ENCODE data around the gene DMBX1. TPM values are rescaled to one million over a fixed set of nuclear protein-coding genes. Genes with fewer than 3 reads are reported as not detected.

The DMBX1 gene
- total RNA-seq, 1 experiment from 2014 or later: not detected

DNA sequence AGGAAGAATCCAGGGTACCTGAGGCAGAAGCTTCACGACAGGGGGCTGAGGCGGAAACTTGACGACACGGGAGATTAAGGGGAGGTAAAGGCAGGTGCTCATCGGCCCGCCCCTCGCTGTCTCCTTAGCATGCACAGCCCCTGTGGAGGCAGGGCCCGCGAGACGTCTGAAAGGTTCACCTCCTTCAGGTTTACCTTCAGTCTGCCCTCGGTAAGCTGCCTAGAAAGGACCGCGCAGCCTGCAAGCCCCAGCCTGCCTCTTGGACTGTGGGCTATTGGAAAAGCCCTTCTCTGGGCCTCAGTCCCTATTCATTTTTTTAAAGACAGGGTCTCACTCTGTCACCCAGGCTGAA is 33.3 kb downstream of the DMBX1 start:
- peak overlapping the region; percentile 88 for H3K27ac Mint-ChIP-seq (ENCODE audit: low read depth, unreplicated experiment)
- POLR2A ChIA-PET: interaction anchor here (0.6 to 1.3 kb wide), 4 partner anchors 33 to 208 kb away, joined by 3 to 5 read pairs (median 4); partner anchors contain the start of gene DMBX1
- DNase-seq (ENCODE audit: unreplicated experiment): no peak

DNA sequence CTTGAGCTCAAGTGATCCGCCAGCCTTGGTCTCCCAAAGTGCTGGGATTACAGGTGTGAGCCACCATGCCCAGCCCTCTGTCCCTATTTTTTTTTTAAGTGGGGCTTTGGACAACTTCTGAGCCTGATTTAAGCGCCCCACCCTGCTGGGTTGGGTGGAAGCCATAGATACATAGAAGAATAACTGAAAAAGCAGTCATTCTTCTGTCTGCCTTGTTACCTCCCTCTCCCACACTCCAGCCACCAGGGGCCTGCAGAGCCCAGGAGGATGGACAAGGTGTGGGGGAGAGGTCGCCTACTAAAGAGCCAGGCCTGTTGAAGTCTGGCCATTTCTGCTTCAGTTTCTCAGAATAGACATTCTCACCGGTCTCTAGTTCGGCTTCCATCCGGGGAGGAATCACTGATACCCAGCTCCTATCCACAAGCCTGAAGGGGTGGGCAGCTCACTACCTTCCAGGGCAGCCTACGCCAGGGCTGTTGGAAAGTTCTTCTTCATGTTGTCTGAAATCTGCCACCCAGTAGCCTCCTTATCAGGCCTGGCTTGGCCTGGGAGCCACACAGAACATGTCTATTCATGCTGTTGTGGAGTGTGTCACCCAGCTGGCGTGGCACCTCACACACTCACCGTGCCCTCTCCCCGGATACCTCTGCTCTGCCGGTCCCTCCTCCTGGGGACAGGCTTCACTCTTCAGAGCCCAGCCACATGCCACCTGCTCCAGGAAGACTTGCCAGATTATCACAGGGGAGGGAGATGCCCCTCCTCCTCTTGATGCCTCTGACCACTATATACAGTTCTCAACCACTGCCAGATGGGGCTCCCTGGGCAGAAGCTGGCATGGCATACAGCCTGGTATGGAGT is 34.1 kb downstream of the DMBX1 start:
- peaks cover 6% of the 10 kb centered on the region for H3K27me3 Mint-ChIP-seq (ENCODE audit: insufficient read depth, unreplicated experiment)

More for the DNA sequence above, 33.3 kb downstream of the DMBX1 start:
- BruUV-seq (replicated peaks): no TSS peak
- intact Hi-C loops (cut with micrococcal nuclease): no loop called here
- Mint-ChIP-seq H3K9me3 (ENCODE audit: unreplicated experiment) (no peaks in the 10 kb centered on the region), H3K4me3 (ENCODE audit: unreplicated experiment) (peak overlapping the region; percentile 46), H3K27me3 (ENCODE audit: insufficient read depth, unreplicated experiment) (no peaks in the 10 kb centered on the region), H3K4me1 (ENCODE audit: insufficient read depth, unreplicated experiment) (peaks cover 38% of the 10 kb centered on the region), H3K36me3 (ENCODE audit: insufficient read depth, unreplicated experiment) (no peaks in the 10 kb centered on the region)
- CTCF ChIA-PET: interaction anchor here (0.7 to 4.3 kb wide), 6 partner anchors 10 to 190 kb away, joined by 3 to 41 read pairs (median 6); no protein-coding TSS in a partner anchor
- TF ChIP-seq, protein P1, sequence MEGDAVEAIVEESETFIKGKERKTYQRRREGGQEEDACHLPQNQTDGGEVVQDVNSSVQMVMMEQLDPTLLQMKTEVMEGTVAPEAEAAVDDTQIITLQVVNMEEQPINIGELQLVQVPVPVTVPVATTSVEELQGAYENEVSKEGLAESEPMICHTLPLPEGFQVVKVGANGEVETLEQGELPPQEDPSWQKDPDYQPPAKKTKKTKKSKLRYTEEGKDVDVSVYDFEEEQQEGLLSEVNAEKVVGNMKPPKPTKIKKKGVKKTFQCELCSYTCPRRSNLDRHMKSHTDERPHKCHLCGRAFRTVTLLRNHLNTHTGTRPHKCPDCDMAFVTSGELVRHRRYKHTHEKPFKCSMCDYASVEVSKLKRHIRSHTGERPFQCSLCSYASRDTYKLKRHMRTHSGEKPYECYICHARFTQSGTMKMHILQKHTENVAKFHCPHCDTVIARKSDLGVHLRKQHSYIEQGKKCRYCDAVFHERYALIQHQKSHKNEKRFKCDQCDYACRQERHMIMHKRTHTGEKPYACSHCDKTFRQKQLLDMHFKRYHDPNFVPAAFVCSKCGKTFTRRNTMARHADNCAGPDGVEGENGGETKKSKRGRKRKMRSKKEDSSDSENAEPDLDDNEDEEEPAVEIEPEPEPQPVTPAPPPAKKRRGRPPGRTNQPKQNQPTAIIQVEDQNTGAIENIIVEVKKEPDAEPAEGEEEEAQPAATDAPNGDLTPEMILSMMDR (IDR thresholded peaks at IDR 0.05; ENCODE audit: unreplicated experiment): no peak

DNA sequence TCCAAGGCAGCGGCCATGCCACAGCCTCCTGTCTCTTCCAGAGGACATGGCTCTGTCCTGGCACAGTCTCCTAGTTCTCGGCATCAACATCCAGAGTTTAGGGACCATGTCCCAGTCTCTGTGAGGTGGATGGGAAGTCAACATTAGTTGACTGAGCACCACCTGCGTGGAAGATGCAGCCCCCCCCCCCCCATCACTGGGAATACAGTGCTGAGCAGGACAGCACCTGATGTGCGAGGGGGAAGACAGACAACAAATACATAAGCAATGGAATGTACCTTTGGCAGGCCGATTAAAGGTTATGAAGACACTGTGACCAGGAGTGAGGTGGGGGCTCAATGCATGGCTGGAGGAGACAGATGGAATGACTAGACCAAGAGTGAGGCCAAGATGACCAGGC is 35.2 kb downstream of the DMBX1 start:
- Mint-ChIP-seq H3K36me3 (ENCODE audit: insufficient read depth, unreplicated experiment) (no peaks in the 10 kb centered on the region), H3K27me3 (ENCODE audit: insufficient read depth, unreplicated experiment) (peaks cover 14% of the 10 kb centered on the region), H3K9me3 (ENCODE audit: unreplicated experiment) (no peaks in the 10 kb centered on the region), H3K4me3 (ENCODE audit: unreplicated experiment) (no peak overlapping the region), H3K27ac (ENCODE audit: low read depth, unreplicated experiment) (no peak overlapping the region), H3K4me1 (ENCODE audit: insufficient read depth, unreplicated experiment) (peaks cover 39% of the 10 kb centered on the region)
- no peak for DNase-seq (ENCODE audit: unreplicated experiment)
- BruUV-seq (replicated peaks): no TSS peak
- ChIA-PET CTCF (interaction anchor here (0.6 to 6.6 kb wide), 6 partner anchors 10 to 110 kb away, joined by 3 to 223 read pairs (median 22); no protein-coding TSS in a partner anchor), POLR2A (interaction anchor here (0.6 to 0.8 kb wide), 2 partner anchors 49 to 184 kb away, joined by 3 read pairs; partner anchors contain the start of gene NSUN4)
- TF ChIP-seq, protein P1 (IDR thresholded peaks at IDR 0.05; ENCODE audit: unreplicated experiment): no peak
- intact Hi-C loops (cut with micrococcal nuclease): no loop called here

More for the DNA sequence above, 34.1 kb downstream of the DMBX1 start:
- H3K27ac Mint-ChIP-seq (ENCODE audit: low read depth, unreplicated experiment): no peak overlapping the region
- intact Hi-C loops (cut with micrococcal nuclease): no loop called here
- DNase-seq (ENCODE audit: unreplicated experiment): no peak
- CTCF ChIA-PET: interaction anchor here (0.6 to 4.3 kb wide), 8 partner anchors 11 to 109 kb away, joined by 3 to 41 read pairs (median 4); no protein-coding TSS in a partner anchor
- no peak overlapping the region for H3K4me3 Mint-ChIP-seq (ENCODE audit: unreplicated experiment)
- H3K9me3 Mint-ChIP-seq (ENCODE audit: unreplicated experiment): no peaks in the 10 kb centered on the region
- POLR2A ChIA-PET: interaction anchor here (0.6 to 1.1 kb wide), 3 partner anchors 47 to 183 kb away, joined by 3 to 5 read pairs (median 3); partner anchors contain the start of gene NSUN4
- peaks cover 32% of the 10 kb centered on the region for H3K4me1 Mint-ChIP-seq (ENCODE audit: insufficient read depth, unreplicated experiment)
- H3K36me3 Mint-ChIP-seq (ENCODE audit: insufficient read depth, unreplicated experiment): no peaks in the 10 kb centered on the region
- TF ChIP-seq, protein P1 (IDR thresholded peaks at IDR 0.05; ENCODE audit: unreplicated experiment): no peak
- no TSS peak for BruUV-seq (replicated peaks)

All from MCF 10A (cell line).